HPDE6-E6E7 (cell line): ENCODE data around the gene BMP6.

ENCODE experiments used
- DNase-seq: peaks from one replicate; pipeline ENCODE4 v3.0.0; 2011; ENCODE audit warnings: missing footprints; ENCODE audit errors: extremely low spot score

The BMP6 gene

DNA sequence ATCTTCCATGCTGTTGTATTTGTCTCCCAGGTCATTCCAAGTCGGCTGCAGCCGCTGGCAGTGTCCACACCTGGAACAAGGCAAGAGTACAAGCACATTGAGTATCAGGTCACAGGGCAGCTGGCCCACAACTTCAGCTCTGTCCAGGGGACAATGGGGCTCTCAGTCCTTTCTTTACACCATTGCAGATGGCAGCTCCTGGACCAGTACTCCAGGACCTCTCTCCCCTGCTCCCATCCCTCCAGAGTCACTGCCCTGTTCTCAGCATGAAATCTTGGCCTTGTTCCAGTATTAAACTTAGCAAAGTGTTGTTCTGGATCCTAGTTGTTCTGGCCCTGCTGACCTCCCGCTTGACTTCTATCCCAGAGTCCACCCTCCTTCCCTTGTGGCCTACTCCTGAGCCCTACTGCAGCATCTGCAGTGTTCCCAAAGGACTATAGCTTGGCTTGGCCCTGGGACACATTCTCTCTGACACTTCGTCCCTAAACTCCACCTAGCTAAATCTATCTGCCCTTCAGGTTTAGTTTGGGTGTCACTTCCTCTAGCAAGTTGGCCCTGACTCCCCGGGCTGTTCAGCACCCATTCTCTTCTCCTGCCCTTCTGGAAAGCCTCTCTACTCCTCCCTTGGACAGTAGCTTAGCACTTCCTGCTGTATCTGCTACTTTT is 178.9 kb downstream of the BMP6 start:
- DNase-seq = no peak

- no peak for DNase-seq
These were observed 179.5 kb downstream of the BMP6 start for GRCh38 chr6:7905416-7905815.

DNA sequence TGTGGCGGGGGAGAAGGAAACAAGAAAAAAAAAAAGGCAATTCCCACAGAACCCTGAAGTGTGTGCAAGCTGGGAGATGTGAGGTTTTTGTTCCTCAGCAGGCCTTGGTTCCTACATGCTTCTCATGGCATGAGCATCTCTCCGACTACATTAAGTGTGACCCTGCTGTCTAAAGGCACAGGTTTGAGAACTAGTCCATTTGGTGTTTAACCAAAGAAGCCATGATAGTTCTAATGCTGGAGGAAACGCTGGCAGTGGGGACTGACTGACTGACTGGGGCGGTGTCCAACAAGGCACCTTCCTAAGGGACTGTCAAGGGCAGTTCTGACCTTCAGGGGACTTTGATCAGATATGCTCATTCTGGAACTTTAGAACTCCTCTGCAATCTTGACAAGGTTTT is 180.8 kb downstream of the BMP6 start:
- no peak for DNase-seq

DNA sequence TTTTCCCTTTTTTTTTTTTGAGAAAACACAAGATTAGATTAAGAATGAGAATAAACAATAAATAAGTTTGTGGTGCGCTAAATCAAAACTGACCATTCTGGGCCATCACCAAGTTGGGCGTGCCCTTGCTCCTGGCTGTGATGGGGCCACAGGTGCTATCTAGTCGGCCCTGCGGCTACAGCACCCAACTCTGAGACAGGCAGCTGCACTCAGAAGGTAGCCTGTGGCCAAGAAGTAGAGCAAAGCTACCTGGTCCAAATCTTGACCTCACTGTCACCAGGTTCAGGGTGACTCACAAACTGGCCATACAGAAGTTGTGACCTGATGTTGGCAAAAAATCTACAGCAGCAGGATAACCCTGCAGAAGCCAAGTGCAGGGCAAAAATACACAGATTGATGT is 181.3 kb downstream of the BMP6 start:
- DNase-seq = no peak

- peak; percentile 55 for DNase-seq
These were observed 183.7 kb downstream of the BMP6 start for GRCh38 chr6:7909323-7910276.

- no peak for DNase-seq
These were observed 184.4 kb downstream of the BMP6 start for GRCh38 chr6:7910298-7910653.

GRCh38 chr6:7910654-7911344 is 184.9 kb downstream of the BMP6 start, which contains the start of gene TXNDC5:
Gene TXNDC5, minus strand, starts transcription at chr6:7910788. Its CDS starts 12 bp downstream, at chr6:7910776.
- peak; percentile 76 for DNase-seq

GRCh38 chr6:7911345-7911725 is 185.4 kb downstream of the BMP6 start:
- peak; percentile 35 for DNase-seq

DNA sequence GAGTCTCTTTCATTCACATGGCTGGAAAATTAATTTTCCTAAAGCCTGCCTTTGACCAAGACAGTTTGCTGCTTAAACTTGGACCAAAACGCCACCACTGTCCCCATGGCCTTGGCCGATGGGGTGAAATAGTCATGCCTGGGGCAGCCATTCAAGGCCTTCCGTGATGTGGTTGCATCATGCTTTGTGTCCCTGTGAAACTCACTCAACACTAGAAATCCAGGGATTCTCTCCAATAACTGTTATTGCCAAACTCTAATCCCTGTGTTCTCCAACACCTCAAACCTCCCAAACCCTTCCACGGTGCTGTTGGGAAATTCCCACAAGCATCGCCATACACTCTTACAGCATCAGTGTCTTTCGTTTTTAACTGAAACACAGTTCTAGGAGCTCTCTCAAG is 186.1 kb downstream of the BMP6 start:
- no peak for DNase-seq

DNA sequence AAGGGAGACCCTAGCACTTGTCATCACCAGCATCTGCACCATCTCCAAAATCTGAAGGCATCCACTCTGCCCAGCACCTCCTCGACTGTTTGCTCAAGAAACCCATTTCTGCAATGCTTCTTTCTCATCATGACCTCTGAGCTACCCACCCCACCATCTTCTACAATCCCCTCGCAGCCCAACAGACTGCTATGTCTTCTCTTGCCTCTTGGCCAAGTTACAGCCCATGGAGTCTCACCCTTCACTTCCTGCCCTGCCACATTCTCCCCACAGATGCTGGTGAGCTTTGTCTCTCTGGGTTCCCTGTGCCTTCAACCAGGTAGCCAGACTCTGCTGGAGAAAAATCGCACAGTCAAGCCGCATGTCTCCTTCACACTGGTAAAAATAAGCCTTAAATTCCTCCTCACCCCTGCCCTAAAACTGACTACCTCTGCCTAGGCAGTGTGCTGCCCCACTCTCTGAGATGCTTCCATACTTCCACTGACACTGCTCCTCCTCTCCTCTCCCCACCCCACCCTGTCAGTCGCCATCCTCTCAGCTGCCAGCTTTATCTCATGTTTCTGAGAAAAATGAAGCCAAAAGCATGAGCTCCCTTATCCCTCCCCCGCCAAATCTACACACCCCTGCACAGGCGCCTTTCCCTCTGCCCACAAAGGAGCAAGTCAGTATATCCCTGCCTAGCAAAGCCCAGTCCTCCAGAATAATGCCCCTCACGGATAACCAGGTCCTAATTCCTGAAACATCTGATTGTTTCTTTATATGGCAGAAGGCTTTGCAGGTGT is 187.0 kb downstream of the BMP6 start:
- DNase-seq = no peak

- no peak for DNase-seq
These were observed 188.4 kb downstream of the BMP6 start for GRCh38 chr6:7914311-7914710.

DNA sequence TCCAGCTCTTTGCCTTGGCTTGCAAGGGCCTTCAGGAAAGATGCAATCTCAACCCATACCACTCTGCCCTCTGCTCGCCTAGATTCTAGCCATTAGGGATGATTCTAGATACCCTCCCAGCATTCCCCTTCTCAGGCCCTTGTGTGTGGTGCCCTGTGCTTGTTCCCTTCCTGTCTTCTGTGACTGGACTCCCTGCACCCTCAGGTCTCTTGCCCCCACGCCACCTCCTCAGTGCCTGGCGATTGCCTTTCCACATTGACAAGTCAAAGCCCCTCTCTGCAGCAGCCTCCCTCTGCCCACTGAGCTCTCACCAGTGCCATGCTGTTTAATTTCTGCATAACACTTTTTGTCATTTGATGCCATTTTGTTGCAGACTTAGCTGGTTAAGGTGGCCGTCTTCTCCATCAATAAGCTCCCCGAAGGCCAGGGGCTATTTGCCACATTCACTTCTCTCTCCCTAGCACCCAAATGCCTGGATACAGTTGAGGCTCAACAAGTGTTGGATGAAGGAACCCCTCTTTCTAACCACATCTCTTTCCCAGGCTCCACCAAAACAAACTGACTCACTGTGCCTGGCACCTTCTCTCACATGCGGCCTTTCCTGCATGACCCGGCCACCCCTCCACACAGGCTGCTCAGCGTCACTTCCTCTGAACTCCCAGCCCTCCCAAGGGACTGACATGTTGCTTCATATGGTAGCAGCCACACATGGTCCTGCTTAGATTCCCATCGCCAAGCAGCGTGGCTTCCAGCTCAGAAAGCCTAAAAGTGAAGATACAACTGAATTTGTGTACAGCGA is 189.3 kb downstream of the BMP6 start:
- no peak for DNase-seq

GRCh38 chr6:7916959-7917358 is 191.1 kb downstream of the BMP6 start:
- DNase-seq = no peak

DNA sequence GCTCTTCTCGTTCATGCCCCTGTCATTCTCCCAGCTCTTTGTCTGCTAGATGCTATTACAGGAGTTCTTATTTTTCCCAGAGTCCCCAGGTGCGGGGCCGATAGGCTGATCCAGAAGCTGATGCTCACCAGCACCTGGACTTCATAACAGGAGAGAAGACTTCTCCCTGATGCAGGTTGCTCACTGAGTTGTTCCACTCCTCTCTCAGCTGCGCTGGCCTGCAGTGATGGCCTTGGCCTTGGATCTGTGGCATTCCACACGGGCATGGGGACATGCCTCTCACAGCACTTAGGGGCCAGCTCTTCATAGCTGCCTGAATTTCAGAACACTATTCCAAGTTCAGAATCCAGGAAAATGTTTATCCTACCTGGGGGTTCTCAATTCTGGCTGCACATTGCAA is 191.8 kb downstream of the BMP6 start:
- no peak for DNase-seq

DNA sequence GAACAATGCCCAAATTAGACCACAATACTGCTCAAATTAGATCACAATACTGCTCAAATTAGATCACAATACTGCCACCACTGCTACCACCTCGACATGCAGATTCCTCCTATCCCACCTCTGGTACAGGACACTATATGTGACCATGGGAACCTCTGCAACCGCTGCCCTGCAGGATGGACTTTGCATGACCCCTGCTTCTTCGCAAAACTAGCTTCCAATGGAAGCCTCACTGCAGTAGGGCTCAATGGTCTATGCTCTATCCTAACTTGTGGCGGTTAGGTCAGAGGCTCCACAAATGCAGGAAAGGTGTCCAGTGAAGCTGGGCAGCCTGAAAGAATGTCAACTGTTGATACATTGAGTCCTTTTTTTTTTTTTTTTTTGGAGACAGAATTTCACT is 192.5 kb downstream of the BMP6 start:
- no peak for DNase-seq

GRCh38 chr6:7919871-7920270 is 194.0 kb downstream of the BMP6 start:
- DNase-seq = peak; percentile 60

DNA sequence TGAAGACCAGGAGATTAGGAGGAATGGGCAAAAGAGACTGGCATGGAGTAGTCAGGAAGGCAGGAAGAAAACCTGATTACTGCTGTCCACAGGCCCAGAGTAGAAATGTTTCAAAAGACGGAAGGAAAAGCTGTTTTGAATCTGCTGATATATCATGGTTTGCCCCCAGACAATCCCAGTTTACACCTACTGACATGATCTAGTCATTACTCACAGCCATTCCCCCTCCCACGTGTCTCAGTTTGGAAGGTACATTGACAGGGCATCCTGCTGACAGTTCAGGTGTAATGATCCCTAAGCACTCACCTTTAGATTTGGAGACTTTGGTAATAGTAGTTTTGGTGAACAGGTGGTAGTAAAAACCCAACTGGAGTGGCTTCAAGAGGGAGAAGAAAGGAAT is 194.5 kb downstream of the BMP6 start:
- no peak for DNase-seq

- no peak for DNase-seq
These were observed 195.1 kb downstream of the BMP6 start for GRCh38 chr6:7921046-7921445.

DNA sequence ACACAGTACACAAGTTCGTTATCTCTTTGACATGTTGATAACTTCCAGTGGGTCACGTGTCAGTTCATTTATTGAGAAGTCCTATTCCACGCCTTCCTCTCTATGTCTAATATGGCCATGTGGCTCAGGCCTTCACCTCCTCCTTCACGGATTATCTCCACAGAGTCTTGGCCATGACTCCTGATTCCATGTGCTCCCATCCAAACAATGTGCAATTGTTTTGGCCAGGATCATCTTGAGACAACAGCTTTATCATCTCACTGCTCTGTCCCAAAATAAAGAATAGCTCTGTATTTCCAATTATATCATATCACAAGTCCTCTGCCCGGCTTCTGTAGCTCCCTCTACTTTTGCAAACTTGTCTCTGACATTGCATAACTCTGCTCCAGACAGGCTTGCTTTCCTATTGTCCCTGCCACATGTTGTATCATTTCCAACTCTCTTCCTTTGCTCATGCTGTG is 195.8 kb downstream of the BMP6 start:
- no peak for DNase-seq

DNA sequence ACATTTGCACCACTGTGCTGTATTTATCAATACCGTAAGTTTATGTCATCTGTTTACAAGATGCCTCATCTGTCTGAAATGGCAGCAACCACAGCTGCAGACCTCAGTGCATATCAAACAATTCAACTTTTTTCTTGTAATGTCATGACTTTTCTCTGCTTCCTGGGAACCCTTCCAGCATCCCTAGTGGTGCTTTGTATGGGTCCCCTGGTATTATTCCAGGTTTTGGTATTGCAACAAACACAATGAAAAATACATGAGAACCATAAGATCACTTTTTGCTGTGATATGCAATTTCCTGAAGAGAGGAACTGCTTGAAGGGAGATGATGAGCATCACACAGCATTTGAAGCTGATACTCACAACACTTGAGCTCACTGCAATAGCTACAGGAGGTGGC is 196.7 kb downstream of the BMP6 start:
- no peak for DNase-seq

DNA sequence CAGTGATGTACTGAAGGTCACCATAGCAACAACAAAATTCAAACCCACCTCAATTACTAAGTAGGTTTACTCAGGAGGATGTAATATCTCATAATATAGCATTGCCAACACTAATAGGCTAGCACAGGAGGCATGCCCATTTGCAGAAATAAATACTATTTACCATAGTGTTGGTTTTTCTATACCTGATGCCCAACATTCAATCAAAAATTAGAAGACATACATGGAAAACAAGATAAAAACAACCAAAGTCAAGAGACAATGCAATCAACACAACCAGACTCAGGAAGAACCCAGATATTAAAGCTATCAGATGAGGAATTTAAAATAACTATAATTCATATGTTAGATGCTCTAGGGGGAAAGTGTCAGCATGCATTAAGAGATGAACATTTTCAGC is 199.0 kb downstream of the BMP6 start:
- DNase-seq = no peak
